HFFc6 (cell line): ENCODE measurements around the gene SLC27A6. TPM values are rescaled to one million over a fixed set of nuclear protein-coding genes. Genes with fewer than 3 reads are reported as not detected.
"Not testable (repeated sequence)": the region's sequence is repeated elsewhere in the genome, so short reads cannot be mapped to it uniquely, and the experiment has no call there.

Source experiments
- DNase-seq: peaks from one replicate; pipeline ENCODE4 v3.0.0-alpha.2; 2018
- H3K27ac Mint-ChIP-seq: 2 replicates; pipeline ENCODE4 v1.8.0; 2020; ENCODE audit warnings: mild to moderate bottlenecking, mixed read lengths
- H3K27me3 Mint-ChIP-seq: 2 replicates; pipeline ENCODE4 v1.8.0; 2021; ENCODE audit warnings: mild to moderate bottlenecking, moderate library complexity, mixed read lengths; ENCODE audit not compliant: insufficient read depth
- H3K36me3 Mint-ChIP-seq: 2 replicates; pipeline ENCODE4 v1.8.0; 2021; ENCODE audit warnings: low read depth, mixed read lengths
- H3K4me1 Mint-ChIP-seq: 2 replicates; pipeline ENCODE4 v1.8.0; 2020; ENCODE audit warnings: low read depth, mixed read lengths
- H3K4me3 Mint-ChIP-seq: 2 replicates; pipeline ENCODE4 v1.8.0; 2020; ENCODE audit warnings: mild to moderate bottlenecking, moderate library complexity, mixed read lengths
- H3K9me3 Mint-ChIP-seq: 2 replicates; pipeline ENCODE4 v1.8.0; 2020; ENCODE audit warnings: mild to moderate bottlenecking, mixed read lengths
- total RNA-seq, 6 experiments: library from RNA; stranded (reverse); fragmentation: NEBNext Ultra II Directional; extraction: Animal tissue kit (Norgen Biotek cat#: 25700); gene quantifications; 2 replicates in 1 of 6; 3 replicates in 5 of 6; pipeline ENCODE4 v1.2.3, GENCODE V29; 2021
- TF ChIP-seq, protein P1 (sequence below): fragments of 200-600 bp; sonication (generic); IDR thresholded peaks from 2 replicates; pipeline ENCODE4 v1.5.0; 2021; ENCODE audit warnings: antibody characterized with exemption, mild to moderate bottlenecking

SLC27A6 gene
- total RNA-seq, 6 experiments from 2014 or later, result 0.09 to 0.11 TPM; not detected in 4

DNA sequence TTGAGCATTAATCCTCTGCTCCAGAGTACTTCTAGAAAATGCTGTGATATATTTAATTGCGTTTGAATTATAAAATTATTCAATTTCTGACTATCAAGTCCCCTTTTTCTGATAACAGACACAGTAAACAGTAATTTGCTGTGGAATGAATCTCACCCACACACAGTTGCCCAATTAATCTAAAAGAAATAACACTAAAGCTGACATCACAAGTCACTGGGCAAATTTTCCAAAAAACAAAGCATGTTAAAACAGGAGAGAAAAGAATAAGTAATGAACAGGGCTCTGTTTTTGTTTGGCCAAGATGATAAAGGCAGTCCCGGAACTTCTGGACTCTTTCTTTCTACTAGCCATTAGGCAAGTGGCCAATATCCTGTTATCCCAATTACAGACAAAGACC, 56.5 kb downstream of the SLC27A6 start:
- H3K9me3 Mint-ChIP-seq, result peaks cover 33% of the 10 kb centered on the region
- TF ChIP-seq, protein P1, sequence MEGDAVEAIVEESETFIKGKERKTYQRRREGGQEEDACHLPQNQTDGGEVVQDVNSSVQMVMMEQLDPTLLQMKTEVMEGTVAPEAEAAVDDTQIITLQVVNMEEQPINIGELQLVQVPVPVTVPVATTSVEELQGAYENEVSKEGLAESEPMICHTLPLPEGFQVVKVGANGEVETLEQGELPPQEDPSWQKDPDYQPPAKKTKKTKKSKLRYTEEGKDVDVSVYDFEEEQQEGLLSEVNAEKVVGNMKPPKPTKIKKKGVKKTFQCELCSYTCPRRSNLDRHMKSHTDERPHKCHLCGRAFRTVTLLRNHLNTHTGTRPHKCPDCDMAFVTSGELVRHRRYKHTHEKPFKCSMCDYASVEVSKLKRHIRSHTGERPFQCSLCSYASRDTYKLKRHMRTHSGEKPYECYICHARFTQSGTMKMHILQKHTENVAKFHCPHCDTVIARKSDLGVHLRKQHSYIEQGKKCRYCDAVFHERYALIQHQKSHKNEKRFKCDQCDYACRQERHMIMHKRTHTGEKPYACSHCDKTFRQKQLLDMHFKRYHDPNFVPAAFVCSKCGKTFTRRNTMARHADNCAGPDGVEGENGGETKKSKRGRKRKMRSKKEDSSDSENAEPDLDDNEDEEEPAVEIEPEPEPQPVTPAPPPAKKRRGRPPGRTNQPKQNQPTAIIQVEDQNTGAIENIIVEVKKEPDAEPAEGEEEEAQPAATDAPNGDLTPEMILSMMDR, result no peak
- H3K27me3 Mint-ChIP-seq, result no peaks in the 10 kb centered on the region; the same call in 1 of the 2 replicates
- no peak overlapping the region for H3K4me3 Mint-ChIP-seq
- peaks cover 4% of the 10 kb centered on the region; the same call in 1 of the 2 replicates for H3K36me3 Mint-ChIP-seq
- no peaks in the 10 kb centered on the region for H3K4me1 Mint-ChIP-seq
- DNase-seq, result no peak
- no peak overlapping the region for H3K27ac Mint-ChIP-seq

DNA sequence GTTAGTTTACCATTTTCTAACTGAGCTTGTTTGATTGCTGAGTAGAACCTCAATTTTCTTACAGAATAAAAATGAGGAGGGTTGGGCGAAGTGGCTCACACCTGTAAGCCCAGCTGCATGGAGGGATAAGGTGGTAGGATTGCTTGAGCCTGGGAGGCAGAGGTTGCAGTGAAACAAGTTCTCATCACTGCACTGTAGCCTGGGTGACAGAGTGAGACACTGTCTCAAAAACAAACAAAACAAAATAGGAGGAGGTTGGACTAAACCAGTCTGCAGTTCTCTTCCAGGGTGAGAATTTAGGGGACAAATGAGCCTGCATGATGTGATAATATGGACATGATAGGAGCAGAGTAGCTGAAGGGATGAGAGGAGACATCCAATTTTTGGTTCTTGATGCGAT, 57.3 kb downstream of the SLC27A6 start:
- no peak overlapping the region for H3K27ac Mint-ChIP-seq
- peaks cover 33% of the 10 kb centered on the region for H3K9me3 Mint-ChIP-seq
- no peak overlapping the region for H3K4me3 Mint-ChIP-seq

DNA sequence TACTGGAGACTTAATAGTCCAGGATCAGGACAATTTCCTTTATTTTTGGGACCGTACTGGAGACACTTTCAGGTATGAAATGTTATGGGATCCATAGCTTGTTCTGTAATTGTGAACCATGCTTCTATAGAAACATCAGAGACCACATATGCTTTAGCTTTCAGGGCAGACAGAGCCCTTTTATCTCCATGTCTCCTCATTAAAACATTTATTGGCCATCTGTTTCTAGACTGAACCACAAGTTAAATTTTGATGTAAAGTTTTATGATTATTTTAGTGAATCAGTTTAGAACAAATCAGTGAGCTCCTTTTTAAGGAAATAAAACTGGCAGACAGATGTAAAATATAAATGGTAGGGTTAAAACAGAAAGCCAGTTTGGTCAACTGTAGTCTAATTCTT, 62.0 kb downstream of the SLC27A6 start:
- TF ChIP-seq, protein P1, result no peak
- Mint-ChIP-seq H3K4me3 (no peak overlapping the region), H3K27ac (no peak overlapping the region), H3K4me1 (no peaks in the 10 kb centered on the region), H3K27me3 (no peaks in the 10 kb centered on the region; the same call in 1 of the 2 replicates), H3K36me3 (peaks cover 4% of the 10 kb centered on the region; the same call in 1 of the 2 replicates), H3K9me3 (peaks cover 14% of the 10 kb centered on the region)
- DNase-seq, result no peak

More for the DNA sequence above, 57.3 kb downstream of the SLC27A6 start:
- peaks cover 4% of the 10 kb centered on the region; the same call in 1 of the 2 replicates for H3K36me3 Mint-ChIP-seq
- H3K27me3 Mint-ChIP-seq, result no peaks in the 10 kb centered on the region; the same call in 1 of the 2 replicates
- DNase-seq, result no peak
- TF ChIP-seq, protein P1, result no peak
- H3K4me1 Mint-ChIP-seq, result no peaks in the 10 kb centered on the region

DNA sequence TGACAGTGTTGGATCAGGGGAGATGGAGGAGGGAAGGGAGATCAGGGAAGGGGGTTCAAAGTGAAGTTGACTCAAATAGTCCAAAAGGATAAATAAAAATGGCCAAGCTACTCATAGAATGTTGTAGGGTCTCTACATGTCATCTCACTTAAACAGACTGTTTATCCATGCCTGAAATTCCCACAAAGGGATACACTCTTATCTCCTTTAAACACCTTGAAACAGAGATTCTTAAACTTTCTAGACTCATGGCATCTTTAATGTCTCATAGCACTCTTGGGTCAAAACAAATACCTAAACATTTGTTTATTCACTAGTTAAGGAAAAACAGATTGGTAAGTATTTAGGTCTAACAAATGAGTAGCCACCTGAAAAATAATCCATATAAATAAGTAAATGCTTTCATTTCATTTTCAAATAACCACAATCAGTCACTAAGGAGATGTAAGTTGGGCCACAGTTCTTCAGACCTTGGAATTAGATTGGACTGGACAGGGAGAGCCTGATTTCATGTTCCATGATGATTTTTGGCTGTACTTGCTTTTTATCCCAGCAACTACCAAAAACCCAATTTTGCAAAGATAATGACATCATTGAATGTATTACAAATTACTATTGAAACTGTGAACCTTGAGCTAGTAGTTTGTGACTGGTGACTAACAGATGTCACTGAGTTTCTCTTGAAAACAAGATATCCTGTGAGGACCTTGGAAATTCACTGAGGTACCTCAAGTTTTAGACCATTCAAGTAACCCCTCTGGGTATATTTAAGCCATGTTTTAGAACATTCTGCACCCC, 66.8 kb downstream of the SLC27A6 start:
- DNase-seq, result no peak
- no peaks in the 10 kb centered on the region for H3K27me3 Mint-ChIP-seq
- no peaks in the 10 kb centered on the region for H3K4me1 Mint-ChIP-seq
- no peak overlapping the region for H3K4me3 Mint-ChIP-seq
- TF ChIP-seq, protein P1, result no peak
- H3K9me3 Mint-ChIP-seq, result peaks cover 23% of the 10 kb centered on the region
- no peaks in the 10 kb centered on the region for H3K36me3 Mint-ChIP-seq
- H3K27ac Mint-ChIP-seq, result no peak overlapping the region

DNA sequence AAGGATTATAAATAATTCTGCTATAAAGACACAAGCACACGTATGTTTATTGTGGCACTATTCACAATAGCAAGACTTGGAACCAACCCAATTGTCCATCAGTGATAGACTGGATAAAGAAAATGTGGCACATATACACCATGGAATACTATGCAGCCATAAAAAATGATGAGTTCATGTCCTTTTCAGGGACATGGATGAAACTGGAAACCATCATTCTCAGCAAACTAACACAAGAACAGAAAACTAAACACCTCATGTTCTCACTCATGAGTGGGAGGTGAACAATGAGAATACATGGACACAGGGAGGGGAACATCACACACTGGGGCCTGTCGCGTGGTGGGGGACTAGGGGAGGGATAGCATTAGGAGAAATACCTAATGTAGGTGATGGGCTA, 71.0 kb downstream of the SLC27A6 start:
- not testable (repeated sequence) for H3K4me1 Mint-ChIP-seq, H3K4me3 Mint-ChIP-seq, H3K36me3 Mint-ChIP-seq, DNase-seq, H3K27ac Mint-ChIP-seq, H3K27me3 Mint-ChIP-seq
- peaks cover 18% of the 10 kb centered on the region for H3K9me3 Mint-ChIP-seq

DNA sequence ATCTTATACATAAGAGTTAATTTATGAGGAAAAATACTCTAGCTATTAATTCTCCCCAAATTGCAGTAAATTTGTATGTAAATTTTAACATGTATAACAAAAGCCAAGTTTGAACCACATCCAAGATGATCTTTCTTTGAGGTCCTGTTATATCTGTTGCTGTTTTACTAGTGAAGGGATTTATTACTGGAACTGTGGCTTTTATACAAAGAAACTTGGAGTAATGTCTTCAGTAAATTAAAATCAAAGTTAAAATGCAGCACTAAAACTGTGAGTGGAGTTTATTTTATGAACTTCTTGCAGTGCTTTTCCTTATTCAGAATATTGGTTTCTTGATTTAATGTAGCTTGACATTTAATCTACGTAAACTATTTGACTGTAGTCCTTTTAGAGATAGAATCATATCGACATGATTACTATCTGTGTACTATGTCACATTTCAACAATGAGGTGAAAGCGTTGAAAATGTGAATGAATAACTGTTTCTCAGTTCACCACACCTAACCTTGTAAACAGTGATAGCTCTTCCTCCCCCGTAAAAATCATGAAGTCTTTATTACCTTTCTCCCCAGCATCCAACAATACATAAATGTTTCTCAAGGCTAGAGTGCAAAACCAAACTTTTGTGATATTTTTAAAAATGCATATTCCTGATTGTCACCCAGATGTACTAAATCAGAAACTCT, 76.1 kb downstream of the SLC27A6 start:
- H3K36me3 Mint-ChIP-seq, result no peaks in the 10 kb centered on the region
- no peak overlapping the region for H3K4me3 Mint-ChIP-seq
- no peak for DNase-seq
- TF ChIP-seq, protein P1, result no peak
- H3K27me3 Mint-ChIP-seq, result no peaks in the 10 kb centered on the region
- H3K27ac Mint-ChIP-seq, result no peak overlapping the region
- no peaks in the 10 kb centered on the region for H3K4me1 Mint-ChIP-seq
- H3K9me3 Mint-ChIP-seq, result peaks cover 22% of the 10 kb centered on the region
